WERI-Rb-1 (cell line): ENCODE data around the gene EIF2A.
"Not testable (repeated sequence)": the region's sequence is repeated elsewhere in the genome, so short reads cannot be mapped to it uniquely, and the experiment has no call there.

ENCODE experiments used
- DNase-seq: peaks from one replicate; pipeline ENCODE4 v3.0.0-alpha.2; 2020
- H3K27ac ChIP-seq: fragments of 250-450 bp; sonication (Bioruptor Pico); 2 replicates; pipeline ENCODE4 v1.5.1; 2020; ENCODE audit warnings: mild to moderate bottlenecking, moderate library complexity
- H3K27me3 ChIP-seq: fragments of 250-450 bp; sonication (Bioruptor Pico); 2 replicates; pipeline ENCODE4 v1.5.1; 2021; ENCODE audit warnings: mild to moderate bottlenecking, low read depth, moderate library complexity; ENCODE audit not compliant: insufficient read depth, severe bottlenecking
- H3K36me3 ChIP-seq: fragments of 250-450 bp; sonication (Bioruptor Pico); 2 replicates; pipeline ENCODE4 v1.5.1; 2020; ENCODE audit warnings: mild to moderate bottlenecking, moderate library complexity
- H3K4me3 ChIP-seq: 2 replicates; pipeline ENCODE4 v1.5.1; 2011; ENCODE audit warnings: low read depth, mild to moderate bottlenecking, control low read depth, low read length
- H3K9me3 ChIP-seq: fragments of 250-450 bp; sonication (Bioruptor Pico); 2 replicates; pipeline ENCODE4 v1.5.1; 2021; ENCODE audit warnings: mild to moderate bottlenecking, moderate library complexity; ENCODE audit not compliant: severe bottlenecking
- TF ChIP-seq, protein P1 (sequence below): IDR thresholded peaks from 2 replicates; pipeline ENCODE4 v1.5.1; 2011; ENCODE audit warnings: low read depth, mild to moderate bottlenecking, control low read depth, inconsistent platforms, low read length

The EIF2A gene

DNA sequence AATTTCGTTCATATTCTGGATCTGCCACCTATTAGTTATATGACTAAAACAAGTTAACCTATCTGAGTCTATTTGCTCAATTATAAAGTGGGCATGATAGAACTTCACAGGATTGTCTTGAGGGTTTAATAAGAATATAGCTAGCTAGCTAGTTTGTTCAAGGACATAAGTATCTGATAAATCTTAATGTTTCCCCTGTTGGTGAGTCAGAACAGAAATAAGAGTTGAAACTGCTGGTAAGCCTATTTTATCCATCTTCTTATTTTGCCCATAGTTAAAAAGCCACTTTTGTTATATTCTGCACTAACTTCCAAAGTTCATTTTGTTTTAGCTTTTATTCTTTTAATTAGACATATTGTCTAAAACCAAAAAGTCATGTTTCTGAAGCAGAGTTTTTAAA, 65.9 kb downstream of the EIF2A start:
- Histone ChIP-seq H3K36me3 (peaks cover 12% of the 10 kb centered on the region), H3K9me3 (no peaks in the 10 kb centered on the region), H3K4me3 (no peak overlapping the region), H3K27me3 (no peaks in the 10 kb centered on the region), H3K27ac (no peak overlapping the region)
- no peak for DNase-seq
- TF ChIP-seq, protein P1, sequence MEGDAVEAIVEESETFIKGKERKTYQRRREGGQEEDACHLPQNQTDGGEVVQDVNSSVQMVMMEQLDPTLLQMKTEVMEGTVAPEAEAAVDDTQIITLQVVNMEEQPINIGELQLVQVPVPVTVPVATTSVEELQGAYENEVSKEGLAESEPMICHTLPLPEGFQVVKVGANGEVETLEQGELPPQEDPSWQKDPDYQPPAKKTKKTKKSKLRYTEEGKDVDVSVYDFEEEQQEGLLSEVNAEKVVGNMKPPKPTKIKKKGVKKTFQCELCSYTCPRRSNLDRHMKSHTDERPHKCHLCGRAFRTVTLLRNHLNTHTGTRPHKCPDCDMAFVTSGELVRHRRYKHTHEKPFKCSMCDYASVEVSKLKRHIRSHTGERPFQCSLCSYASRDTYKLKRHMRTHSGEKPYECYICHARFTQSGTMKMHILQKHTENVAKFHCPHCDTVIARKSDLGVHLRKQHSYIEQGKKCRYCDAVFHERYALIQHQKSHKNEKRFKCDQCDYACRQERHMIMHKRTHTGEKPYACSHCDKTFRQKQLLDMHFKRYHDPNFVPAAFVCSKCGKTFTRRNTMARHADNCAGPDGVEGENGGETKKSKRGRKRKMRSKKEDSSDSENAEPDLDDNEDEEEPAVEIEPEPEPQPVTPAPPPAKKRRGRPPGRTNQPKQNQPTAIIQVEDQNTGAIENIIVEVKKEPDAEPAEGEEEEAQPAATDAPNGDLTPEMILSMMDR = no peak

DNA sequence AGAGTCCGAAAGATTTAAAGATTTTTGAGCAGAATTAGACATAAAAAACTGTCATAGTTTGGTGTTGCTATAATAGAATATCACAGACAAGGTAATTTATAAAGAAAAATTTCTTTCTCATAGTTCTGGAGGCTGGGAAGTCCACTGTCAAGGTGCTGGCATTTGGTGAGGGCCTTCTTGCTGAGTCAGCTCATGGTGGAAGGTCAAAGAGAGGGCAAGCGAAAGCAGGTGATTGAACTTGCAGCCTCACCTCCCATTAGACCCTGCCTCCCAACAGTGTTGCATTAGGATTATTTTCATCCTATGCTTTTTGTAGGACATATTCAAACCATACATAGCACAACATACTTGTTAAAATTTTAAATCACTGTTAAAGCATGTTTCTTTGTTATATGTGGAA, 66.4 kb downstream of the EIF2A start:
- H3K9me3 ChIP-seq = no peaks in the 10 kb centered on the region
- H3K4me3 ChIP-seq = no peak overlapping the region
- no peaks in the 10 kb centered on the region for H3K27me3 ChIP-seq
- H3K36me3 ChIP-seq = peaks cover 13% of the 10 kb centered on the region
- no peak for DNase-seq
- TF ChIP-seq, protein P1 = no peak
- H3K27ac ChIP-seq = no peak overlapping the region

DNA sequence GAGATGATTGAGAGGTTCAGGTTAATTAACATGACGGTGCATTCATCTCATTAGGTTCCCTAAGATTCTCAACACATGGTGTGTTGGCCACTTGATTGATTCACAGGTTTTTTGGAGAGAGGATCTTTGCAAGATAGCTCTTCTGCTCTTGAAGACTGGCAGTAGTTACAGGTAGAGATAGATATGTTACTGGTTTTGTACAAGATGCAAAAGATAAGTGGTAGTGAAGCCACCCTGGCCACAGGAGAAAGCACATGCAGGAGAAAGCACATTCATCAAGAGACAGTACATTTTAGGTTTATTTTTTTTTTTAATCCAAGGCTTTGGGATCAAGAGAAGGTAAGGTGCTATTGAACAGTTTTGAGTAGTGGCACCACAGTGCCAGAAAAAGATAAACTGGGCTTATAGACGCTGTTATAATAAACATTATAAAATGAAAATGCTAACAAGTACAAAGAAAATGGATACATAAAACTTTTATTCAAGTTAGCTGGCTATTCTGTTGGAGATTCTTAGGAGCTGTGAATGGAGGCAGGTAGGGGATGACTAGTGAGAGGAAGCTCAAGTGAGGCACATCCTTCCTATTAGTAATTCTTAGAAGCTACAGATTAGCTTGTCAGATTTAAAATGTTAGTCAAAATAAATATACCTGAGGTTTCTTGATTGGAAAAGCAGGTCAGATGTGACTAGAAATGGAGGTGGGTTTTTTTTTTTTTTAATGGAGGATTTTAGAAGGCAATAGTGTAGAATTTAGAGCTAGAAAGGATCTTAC, 67.3 kb downstream of the EIF2A start:
- Histone ChIP-seq H3K4me3 (no peak overlapping the region), H3K9me3 (no peaks in the 10 kb centered on the region), H3K27me3 (no peaks in the 10 kb centered on the region), H3K36me3 (peaks cover 16% of the 10 kb centered on the region), H3K27ac (no peak overlapping the region)
- DNase-seq = no peak
- TF ChIP-seq, protein P1 = no peak

DNA sequence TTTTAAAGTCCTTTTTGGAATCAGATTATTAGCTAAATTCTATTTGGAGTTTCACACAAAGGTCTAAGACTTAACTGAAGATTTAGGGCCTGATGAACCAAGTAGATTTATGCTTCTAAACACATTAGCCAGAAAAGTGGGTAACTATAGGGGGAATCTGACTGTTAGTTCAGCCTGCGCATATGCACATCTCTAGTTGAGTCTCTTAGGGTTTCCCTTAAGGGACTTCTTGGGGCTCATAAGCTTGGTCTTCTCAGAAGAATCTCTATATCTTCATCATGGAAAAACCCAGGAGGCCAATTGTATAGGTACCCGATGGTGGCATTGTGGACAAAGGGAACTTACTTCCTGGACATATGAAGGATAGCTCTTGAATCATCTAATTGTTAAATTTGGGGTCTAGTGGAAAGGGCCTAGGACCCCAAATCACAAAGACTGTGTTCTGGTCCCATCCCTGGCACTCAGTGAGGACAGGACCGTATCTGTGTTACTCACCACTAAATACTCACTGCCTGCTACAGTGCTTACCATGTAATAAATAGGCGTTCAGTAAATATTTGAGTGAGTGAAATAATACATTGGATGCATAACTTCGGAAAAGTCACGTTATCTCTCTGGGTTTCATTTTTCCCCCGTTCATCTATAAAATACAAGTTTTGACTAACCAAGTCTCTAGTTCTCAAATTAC, 73.6 kb downstream of the EIF2A start:
- Histone ChIP-seq H3K27me3 (no peaks in the 10 kb centered on the region), H3K9me3 (no peaks in the 10 kb centered on the region), H3K4me3 (no peak overlapping the region), H3K36me3 (peaks cover 15% of the 10 kb centered on the region), H3K27ac (no peak overlapping the region)
- TF ChIP-seq, protein P1 = no peak
- no peak for DNase-seq

DNA sequence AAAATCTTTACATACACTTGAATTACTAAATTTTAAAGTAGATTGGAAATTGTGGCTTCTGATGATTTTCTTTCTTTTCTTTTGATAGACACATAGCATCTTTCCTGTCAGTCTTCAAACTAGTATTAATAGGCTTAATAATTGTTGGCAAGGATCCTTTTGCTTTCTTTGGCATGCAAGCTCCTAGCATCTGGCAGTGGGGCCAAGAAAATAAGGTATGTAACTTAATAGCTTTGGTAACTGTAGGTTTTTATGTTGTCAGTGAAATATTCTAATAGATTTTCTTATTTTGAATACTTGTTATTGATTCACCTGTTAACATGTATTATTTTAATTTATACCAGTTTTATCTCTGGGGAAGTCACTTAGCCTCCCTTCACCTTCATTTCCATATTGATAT, 76.4 kb downstream of the EIF2A start:
- H3K27me3 ChIP-seq, DNase-seq, H3K4me3 ChIP-seq, H3K27ac ChIP-seq, H3K9me3 ChIP-seq: not testable (repeated sequence)
- H3K36me3 ChIP-seq = peaks cover 26% of the 10 kb centered on the region

DNA sequence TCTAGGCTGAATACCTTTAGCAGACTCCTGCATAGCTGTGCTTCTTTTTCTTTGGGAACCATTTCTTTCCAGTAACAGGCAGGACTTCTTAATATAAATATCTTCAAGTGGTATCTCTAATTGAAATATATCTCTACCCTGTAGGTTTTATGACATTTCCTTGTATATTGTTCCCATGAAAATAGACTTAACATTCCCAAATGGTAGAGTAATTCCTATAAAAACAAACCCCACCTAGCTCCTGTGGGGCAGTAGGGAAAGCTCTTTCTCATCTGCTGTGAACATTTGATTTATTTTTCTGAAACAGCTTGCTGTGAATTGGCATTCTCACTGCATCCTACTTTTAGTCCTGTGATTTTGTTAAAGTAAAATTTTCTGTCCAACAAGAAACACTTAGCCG, 77.4 kb downstream of the EIF2A start:
- no peaks in the 10 kb centered on the region for H3K27me3 ChIP-seq
- H3K9me3 ChIP-seq = no peaks in the 10 kb centered on the region
- H3K4me3 ChIP-seq = no peak overlapping the region
- no peak for DNase-seq
- H3K27ac ChIP-seq = no peak overlapping the region
- TF ChIP-seq, protein P1 = no peak
- H3K36me3 ChIP-seq = peaks cover 22% of the 10 kb centered on the region
